ENCODE data around the gene PDS5A. TPM values are rescaled to one million over a fixed set of nuclear protein-coding genes. Genes with fewer than 3 reads are reported as not detected.

Gene PDS5A
- total and polyA plus RNA-seq, 9 of the 15 experiments (the other 6 are each of a cell fraction or from before 2014, with no cell fraction given), result 16.4 to 85.4 (median 70.0) TPM

DNA sequence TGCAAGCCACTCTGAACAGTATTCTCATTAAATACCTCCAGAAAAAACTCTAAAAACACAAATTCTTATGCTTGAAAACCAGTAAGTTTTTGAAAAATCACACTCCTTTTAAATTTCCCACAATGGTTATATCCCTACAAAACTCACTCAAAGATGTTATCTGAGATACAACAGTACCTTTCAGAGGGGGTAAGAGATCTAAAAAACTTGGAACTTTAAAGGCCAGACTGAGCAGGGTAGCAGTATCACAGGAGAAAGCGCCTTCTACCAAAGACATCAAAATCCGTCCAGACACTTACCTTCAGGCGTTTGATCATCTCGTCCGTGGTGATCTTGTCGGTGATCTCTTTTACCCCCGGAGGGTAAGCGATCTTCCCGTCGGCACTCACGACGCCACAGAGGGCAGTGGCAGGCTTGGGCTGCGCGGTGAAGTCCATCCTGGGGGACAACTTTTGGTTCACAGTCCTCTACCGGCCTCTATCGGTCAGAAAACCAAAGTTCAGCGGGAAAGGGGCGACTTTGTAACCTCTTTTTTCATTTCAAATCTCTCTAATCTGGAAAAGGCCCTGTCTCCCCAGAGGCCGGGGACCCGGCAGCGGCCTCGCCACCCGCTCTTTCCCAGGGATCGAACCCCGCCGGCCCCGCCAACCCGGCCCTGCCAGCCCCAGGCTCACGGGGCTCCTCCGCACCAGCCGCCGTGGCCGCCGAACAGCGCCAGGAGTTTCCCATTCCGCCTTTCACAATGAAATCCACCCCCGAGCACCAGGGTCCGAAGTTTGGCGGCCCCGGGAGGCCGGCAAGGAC is 1.4 kb downstream of the PDS5A start (continued):
- TF ChIP-seq, protein P1, sequence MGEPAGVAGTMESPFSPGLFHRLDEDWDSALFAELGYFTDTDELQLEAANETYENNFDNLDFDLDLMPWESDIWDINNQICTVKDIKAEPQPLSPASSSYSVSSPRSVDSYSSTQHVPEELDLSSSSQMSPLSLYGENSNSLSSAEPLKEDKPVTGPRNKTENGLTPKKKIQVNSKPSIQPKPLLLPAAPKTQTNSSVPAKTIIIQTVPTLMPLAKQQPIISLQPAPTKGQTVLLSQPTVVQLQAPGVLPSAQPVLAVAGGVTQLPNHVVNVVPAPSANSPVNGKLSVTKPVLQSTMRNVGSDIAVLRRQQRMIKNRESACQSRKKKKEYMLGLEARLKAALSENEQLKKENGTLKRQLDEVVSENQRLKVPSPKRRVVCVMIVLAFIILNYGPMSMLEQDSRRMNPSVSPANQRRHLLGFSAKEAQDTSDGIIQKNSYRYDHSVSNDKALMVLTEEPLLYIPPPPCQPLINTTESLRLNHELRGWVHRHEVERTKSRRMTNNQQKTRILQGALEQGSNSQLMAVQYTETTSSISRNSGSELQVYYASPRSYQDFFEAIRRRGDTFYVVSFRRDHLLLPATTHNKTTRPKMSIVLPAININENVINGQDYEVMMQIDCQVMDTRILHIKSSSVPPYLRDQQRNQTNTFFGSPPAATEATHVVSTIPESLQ (CRISPR knock-in tag; IDR thresholded peaks at IDR 0.05), result no peak
- TF ChIP-seq, protein P2, sequence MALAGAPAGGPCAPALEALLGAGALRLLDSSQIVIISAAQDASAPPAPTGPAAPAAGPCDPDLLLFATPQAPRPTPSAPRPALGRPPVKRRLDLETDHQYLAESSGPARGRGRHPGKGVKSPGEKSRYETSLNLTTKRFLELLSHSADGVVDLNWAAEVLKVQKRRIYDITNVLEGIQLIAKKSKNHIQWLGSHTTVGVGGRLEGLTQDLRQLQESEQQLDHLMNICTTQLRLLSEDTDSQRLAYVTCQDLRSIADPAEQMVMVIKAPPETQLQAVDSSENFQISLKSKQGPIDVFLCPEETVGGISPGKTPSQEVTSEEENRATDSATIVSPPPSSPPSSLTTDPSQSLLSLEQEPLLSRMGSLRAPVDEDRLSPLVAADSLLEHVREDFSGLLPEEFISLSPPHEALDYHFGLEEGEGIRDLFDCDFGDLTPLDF (CRISPR knock-in tag; IDR thresholded peaks at IDR 0.05), result no peak
- TF ChIP-seq, protein P3, sequence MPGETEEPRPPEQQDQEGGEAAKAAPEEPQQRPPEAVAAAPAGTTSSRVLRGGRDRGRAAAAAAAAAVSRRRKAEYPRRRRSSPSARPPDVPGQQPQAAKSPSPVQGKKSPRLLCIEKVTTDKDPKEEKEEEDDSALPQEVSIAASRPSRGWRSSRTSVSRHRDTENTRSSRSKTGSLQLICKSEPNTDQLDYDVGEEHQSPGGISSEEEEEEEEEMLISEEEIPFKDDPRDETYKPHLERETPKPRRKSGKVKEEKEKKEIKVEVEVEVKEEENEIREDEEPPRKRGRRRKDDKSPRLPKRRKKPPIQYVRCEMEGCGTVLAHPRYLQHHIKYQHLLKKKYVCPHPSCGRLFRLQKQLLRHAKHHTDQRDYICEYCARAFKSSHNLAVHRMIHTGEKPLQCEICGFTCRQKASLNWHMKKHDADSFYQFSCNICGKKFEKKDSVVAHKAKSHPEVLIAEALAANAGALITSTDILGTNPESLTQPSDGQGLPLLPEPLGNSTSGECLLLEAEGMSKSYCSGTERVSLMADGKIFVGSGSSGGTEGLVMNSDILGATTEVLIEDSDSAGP (CRISPR knock-in tag; IDR thresholded peaks at IDR 0.05), result no peak

Data from K562 (cell line).